ENCODE data around the gene SLC6A18. TPM values are rescaled to one million over a fixed set of nuclear protein-coding genes. Genes with fewer than 3 reads are reported as not detected.
"Not testable (repeated sequence)": the region's sequence is repeated elsewhere in the genome, so short reads cannot be mapped to it uniquely, and the experiment has no call there.

SLC6A18 gene
- total RNA-seq, 8 experiments from 2014 or later: 0.14 TPM; not detected in 7

DNA sequence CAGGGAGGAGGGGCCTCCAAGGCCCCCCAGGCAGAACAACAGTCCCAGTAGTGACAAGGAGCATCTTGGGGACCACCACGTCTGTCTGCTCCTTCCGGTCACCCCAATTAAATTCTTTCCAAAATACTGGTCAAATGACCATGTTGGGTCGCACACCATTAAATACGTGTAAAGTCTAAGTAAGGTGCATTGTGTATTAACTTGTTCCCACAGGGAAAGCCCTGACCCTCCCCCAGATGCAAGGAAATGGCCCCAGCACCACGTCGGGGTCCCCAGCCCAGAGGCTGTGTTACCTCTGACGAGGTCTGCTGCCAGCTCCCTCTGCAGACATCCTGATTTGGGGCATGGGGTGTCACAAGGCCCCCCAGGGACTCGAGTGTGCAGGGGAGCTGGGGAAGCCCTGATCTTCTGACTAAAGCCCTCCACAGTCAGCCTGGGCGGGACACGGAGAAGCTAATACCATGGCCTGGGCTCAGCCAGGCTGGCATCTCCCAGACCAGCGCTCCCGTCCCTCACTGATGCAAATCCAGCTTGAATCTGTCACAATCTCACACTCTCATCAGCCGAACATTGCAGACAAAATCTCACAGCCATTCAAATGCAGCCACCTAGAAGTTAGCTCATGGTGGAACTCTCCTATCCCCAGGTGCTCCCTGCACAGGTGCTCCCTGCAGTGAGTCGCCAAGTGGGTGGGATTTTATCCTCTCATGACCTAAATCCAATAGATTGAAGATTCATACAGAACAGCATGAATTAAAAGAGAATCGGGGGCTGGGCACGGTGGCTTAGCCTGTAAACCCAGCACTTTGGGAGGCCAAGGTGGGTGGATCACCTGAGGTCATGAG, 56.1 kb downstream of the SLC6A18 start:
- Histone ChIP-seq H3K27ac (no peak overlapping the region), H3K4me1 (replicated peaks in 1 of 2) (no peaks in the 10 kb centered on the region), H3K4me3 (no peak overlapping the region)
- in situ Hi-C loops (cut with MboI; ENCODE audit: low pct_unique_long_range_greater_than_20kb in 2 of 9, low sequenced_read_pairs in 9 of 9, unreplicated experiment in 9 of 9): no loop called here
- ATAC-seq (replicated peaks in 6 of 8): no peak
- 20 to 100% (median 73%) methylated on average over 1 to 5 of the region's 16 CpGs; no CpG with 5 or more reads in 2 of the 10 experiments for WGBS, 10 experiments

DNA sequence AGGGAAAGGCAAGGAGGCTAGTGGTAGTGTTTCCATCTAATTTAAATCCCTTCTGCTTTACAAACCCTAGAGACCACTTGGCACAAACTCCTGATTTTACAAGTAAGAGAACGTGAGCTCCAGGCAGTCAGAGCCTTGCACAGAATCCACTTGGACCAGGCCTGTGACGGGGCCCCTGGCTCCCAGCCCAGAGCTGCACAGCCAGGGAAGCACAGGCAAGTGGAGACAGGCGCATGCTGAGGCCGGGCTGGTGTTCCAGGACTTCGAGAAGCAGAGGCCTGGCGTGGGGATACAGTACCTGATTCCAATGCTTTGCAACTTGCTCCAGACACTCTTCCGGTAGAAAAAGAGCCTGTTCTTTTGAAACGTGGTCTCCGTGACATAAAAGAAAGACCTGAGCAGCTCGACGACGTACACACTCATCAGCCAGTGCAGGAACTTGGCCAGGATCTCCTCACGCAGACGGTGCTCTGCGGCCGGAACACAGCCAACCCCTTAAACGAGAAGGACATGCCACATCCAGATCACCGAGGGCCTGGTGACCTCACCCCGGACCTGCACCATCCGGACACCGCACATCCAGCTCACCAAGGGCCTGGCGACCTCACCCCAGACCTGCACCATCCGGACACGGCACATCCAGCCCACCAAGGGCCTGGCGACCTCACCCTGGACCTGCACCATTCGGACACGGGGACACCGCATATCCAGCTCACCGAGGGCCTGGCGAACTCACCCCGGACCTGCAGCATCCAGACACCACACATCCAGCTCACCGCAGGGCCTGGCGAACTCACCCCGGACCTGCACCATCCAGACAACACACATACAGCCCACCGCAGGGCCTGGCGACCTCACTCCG, 57.2 kb downstream of the SLC6A18 start:
- no peak for ATAC-seq (replicated peaks in 6 of 8)
- in situ Hi-C loops (cut with MboI; ENCODE audit: low pct_unique_long_range_greater_than_20kb in 2 of 9, low sequenced_read_pairs in 9 of 9, unreplicated experiment in 9 of 9): no loop called here
- H3K27ac ChIP-seq: no peak overlapping the region
- H3K4me3 ChIP-seq: no peak overlapping the region
- 0 to 91% (median 77%) methylated on average over 1 to 19 of the region's 37 CpGs; no CpG with 5 or more reads in 4 of the 10 experiments for WGBS, 10 experiments
- no peaks in the 10 kb centered on the region for H3K4me1 ChIP-seq (replicated peaks in 1 of 2)

GRCh38 chr5:1282993-1283728, 58.0 kb downstream of the SLC6A18 start:
- H3K27ac ChIP-seq; ATAC-seq (replicated peaks in 6 of 8); H3K4me3 ChIP-seq; in situ Hi-C loops (cut with MboI; ENCODE audit: low pct_unique_long_range_greater_than_20kb in 2 of 9, low sequenced_read_pairs in 9 of 9, unreplicated experiment in 9 of 9); H3K4me1 ChIP-seq (replicated peaks in 1 of 2): not testable (repeated sequence)
- 78 to 90% (median 80%) methylated on average over 4 to 8 of the region's 40 CpGs; no CpG with 5 or more reads in 7 of the 10 experiments for WGBS, 10 experiments

DNA sequence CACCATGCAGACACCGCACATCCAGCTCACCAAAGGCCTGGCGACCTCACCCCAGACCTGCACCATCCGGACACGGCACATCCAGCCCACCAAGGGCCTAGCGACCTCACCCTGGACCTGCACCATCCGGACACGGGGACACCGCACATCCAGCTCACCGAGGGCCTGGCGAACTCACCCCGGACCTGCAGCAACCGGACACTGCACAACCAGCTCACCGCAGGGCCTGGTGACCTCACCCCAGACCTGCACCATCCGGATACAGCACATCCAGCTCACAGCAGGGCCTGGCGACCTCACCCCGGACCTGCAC, 58.5 kb downstream of the SLC6A18 start:
- in situ Hi-C loops (cut with MboI; ENCODE audit: low pct_unique_long_range_greater_than_20kb in 2 of 9, low sequenced_read_pairs in 9 of 9, unreplicated experiment in 9 of 9): not testable (repeated sequence)

DNA sequence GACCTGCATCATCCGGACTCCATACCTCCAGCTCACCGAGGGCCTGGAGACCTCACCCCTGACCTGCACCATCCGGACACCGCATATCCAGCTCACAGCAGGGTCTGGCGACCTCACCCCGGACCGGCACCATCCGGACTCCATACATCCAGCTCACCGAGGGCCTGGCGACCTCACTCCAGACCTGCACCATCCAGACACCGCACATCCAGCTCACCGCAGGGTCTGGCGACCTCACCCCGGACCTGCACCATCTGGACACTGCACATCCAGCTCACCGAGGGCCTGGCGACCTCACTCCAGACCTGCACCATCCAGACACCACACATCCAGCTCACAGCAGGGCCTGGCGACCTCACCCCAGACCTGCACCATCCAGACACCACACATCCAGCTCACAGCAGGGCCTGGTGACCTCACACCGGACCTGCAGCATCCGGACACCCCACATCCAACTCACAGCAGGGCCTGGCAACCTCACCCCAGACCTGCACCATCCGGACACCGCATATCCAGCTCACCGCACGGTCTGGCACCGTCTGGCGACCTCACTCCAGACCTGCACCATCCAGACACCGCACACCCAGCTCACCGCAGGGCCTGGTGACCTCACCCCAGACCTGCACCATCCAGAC, 59.3 kb downstream of the SLC6A18 start:
- 85% methylated on average over 4 of the region's 27 CpGs; no CpG with 5 or more reads in 9 of the 10 experiments for WGBS, 10 experiments
- ATAC-seq (replicated peaks in 6 of 8); in situ Hi-C loops (cut with MboI; ENCODE audit: low pct_unique_long_range_greater_than_20kb in 2 of 9, low sequenced_read_pairs in 9 of 9, unreplicated experiment in 9 of 9); H3K4me3 ChIP-seq; H3K27ac ChIP-seq; H3K4me1 ChIP-seq (replicated peaks in 1 of 2): not testable (repeated sequence)

More for the DNA sequence above, 58.5 kb downstream of the SLC6A18 start:
- not testable (repeated sequence) for H3K27ac ChIP-seq; H3K4me1 ChIP-seq (replicated peaks in 1 of 2); H3K4me3 ChIP-seq; ATAC-seq (replicated peaks in 6 of 8)
- 82% methylated on average over 3 of the region's 16 CpGs; no CpG with 5 or more reads in 9 of the 10 experiments for WGBS, 10 experiments

DNA sequence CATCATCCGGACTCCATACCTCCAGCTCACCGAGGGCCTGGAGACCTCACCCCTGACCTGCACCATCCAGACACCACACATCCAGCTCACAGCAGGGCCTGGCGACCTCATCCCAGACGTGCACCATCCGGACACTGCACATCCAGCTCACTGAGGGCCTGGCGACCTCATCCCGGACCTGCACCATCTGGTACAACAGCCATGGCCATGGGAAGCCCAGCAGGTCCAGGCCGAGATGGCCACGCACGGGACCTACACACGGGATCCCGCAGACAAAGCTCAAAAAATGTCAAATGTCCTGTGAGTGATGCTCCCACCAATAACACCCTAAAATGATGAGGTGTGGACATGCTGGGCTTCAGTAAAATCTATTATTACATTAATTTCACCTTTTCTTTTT, 60.0 kb downstream of the SLC6A18 start:
- in situ Hi-C loops (cut with MboI; ENCODE audit: low pct_unique_long_range_greater_than_20kb in 2 of 9, low sequenced_read_pairs in 9 of 9, unreplicated experiment in 9 of 9): no loop called here
- 31 to 90% (median 33%) methylated on average over 2 to 4 of the region's 12 CpGs; no CpG with 5 or more reads in 7 of the 10 experiments for WGBS, 10 experiments
- no peak overlapping the region for H3K27ac ChIP-seq
- H3K4me1 ChIP-seq (replicated peaks in 1 of 2): no peaks in the 10 kb centered on the region
- no peak for ATAC-seq (replicated peaks in 6 of 8)
- H3K4me3 ChIP-seq: no peak overlapping the region

GRCh38 chr5:1285883-1286291, 60.7 kb downstream of the SLC6A18 start:
- in situ Hi-C loops (cut with MboI; ENCODE audit: low pct_unique_long_range_greater_than_20kb in 2 of 9, low sequenced_read_pairs in 9 of 9, unreplicated experiment in 9 of 9): no loop called here
- whole genome bisulfite sequencing, 10 experiments: 50 to 100% (median 90%) methylated on average over 1 to 14 of the region's 25 CpGs; no CpG with 5 or more reads in 6 of the 10 experiments

DNA sequence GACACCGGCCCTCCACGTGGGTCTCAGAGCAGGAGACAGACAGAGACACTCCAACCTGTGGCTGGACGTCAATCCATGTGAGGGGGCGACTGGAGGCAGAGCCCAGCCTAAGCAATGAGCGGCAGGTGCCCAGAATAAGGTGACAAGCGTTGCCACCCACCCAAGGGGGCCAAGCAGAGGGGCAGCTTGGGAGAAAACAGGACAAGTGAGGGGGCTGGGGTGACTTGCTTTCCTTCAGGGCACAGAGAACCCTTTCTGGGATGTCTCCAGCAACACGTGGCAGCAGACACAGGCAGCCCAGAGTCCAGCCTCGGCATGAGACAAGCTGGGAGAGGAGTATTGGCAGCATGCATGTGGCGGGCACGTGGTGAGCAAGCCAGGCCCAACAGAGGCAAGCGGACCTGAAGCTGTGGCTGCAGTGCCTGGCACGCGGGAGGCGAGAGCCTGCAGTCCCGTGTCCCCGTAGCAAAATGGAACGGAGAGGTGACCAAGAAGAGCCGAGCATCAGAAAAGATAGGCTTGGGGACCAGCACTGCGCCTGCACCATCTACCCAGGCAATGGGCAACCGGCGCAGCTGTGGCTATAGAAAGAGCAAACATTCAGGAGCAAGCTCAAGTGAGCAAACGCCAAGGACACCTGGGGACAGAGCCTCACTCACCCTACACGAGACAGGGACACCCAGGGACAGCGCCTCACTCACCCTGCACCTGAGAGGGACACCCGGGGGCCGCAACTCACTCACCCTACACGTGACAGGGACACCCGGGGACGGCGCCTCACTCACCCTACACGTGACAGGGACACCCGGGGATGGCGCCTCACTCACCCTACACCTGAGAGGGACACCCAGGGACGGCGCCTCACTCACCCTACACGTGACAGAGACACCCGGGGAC, 63.5 kb downstream of the SLC6A18 start:
- no peak overlapping the region for H3K27ac ChIP-seq
- H3K4me3 ChIP-seq: no peak overlapping the region
- in situ Hi-C loops (cut with MboI; ENCODE audit: low pct_unique_long_range_greater_than_20kb in 2 of 9, low sequenced_read_pairs in 9 of 9, unreplicated experiment in 9 of 9): no loop called here
- H3K4me1 ChIP-seq (replicated peaks in 1 of 2): no peaks in the 10 kb centered on the region
- 45 to 100% (median 91%) methylated on average over 1 to 10 of the region's 37 CpGs for WGBS, 10 experiments
- no peak for ATAC-seq (replicated peaks in 6 of 8)

More at GRCh38 chr5:1285883-1286291, 60.7 kb downstream of the SLC6A18 start:
- no peak for ATAC-seq (replicated peaks in 6 of 8)
- H3K27ac ChIP-seq: no peak overlapping the region
- no peaks in the 10 kb centered on the region for H3K4me1 ChIP-seq (replicated peaks in 1 of 2)
- H3K4me3 ChIP-seq: no peak overlapping the region

GRCh38 chr5:1289559-1289958, 64.4 kb downstream of the SLC6A18 start:
- WGBS, 10 experiments: no CpG with 5 or more reads among the region's 32 CpGs
- ATAC-seq (replicated peaks in 6 of 8); H3K4me3 ChIP-seq; H3K27ac ChIP-seq; H3K4me1 ChIP-seq (replicated peaks in 1 of 2); in situ Hi-C loops (cut with MboI; ENCODE audit: low pct_unique_long_range_greater_than_20kb in 2 of 9, low sequenced_read_pairs in 9 of 9, unreplicated experiment in 9 of 9): not testable (repeated sequence)

DNA sequence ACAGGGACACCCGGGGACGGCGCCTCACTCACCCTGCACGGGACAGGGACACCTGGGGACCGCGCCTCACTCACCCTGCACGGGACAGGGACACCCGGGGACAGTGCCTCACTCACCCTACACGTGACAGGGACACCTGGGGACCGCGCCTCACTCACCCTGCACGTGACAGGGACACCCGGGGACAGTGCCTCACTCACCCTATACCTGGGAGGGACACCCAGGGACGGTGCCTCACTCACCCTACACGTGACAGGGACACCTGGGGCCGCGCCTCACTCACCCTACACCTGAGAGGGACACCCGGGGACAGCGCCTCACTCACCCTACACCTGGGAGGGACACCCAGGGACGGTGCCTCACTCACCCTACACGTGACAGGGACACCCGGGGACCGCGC, 65.8 kb downstream of the SLC6A18 start:
- in situ Hi-C loops (cut with MboI; ENCODE audit: low pct_unique_long_range_greater_than_20kb in 2 of 9, low sequenced_read_pairs in 9 of 9, unreplicated experiment in 9 of 9); ATAC-seq (replicated peaks in 6 of 8): not testable (repeated sequence)
- WGBS, 10 experiments: no CpG with 5 or more reads among the region's 24 CpGs

GRCh38 chr5:1291611-1292080, 66.5 kb downstream of the SLC6A18 start:
- H3K4me1 ChIP-seq (replicated peaks in 1 of 2): no peaks in the 10 kb centered on the region
- H3K4me3 ChIP-seq: no peak overlapping the region
- no peak overlapping the region for H3K27ac ChIP-seq
- in situ Hi-C loops (cut with MboI; ENCODE audit: low pct_unique_long_range_greater_than_20kb in 2 of 9, low sequenced_read_pairs in 9 of 9, unreplicated experiment in 9 of 9): no loop called here
- 48 to 90% (median 84%) methylated on average over 2 to 15 of the region's 24 CpGs; no CpG with 5 or more reads in 1 of the 10 experiments for WGBS, 10 experiments
- no peak for ATAC-seq (replicated peaks in 6 of 8)

More for the DNA sequence above, 65.8 kb downstream of the SLC6A18 start:
- not testable (repeated sequence) for H3K4me1 ChIP-seq (replicated peaks in 1 of 2); H3K27ac ChIP-seq; H3K4me3 ChIP-seq
